CD4-positive, alpha-beta memory T cell (primary cell): ENCODE results near the gene RBBP4. TPM values are rescaled to one million over a fixed set of nuclear protein-coding genes. Genes with fewer than 3 reads are reported as not detected.
"Not testable (repeated sequence)": the region's sequence is repeated elsewhere in the genome, so short reads cannot be mapped to it uniquely, and the experiment has no call there.

Experiments
- CTCF ChIA-PET: fragments of 350-600 bp; sonication (Branson Sonifier 250); formaldehyde crosslinking; loops from one replicate; lab custom pipeline; 2021; ENCODE audit warnings: inconsistent platforms; ENCODE audit not compliant: partially characterized antibody; lab: Charles Lee
- POLR2A ChIA-PET: fragments of 350-600 bp; sonication (Branson Sonifier 250); formaldehyde crosslinking; loops from one replicate; lab custom pipeline; 2021; ENCODE audit not compliant: partially characterized antibody; lab: Charles Lee
- DNase-seq, 5 donors: peaks; one replicate each; pipeline versions ENCODE4 v3.0.0 to v3.0.0-alpha.2; 2020 to 2022; ENCODE audit warnings: mixed read lengths in 1 of 5
- H3K27ac ChIP-seq: one replicate; pipeline ENCODE4 v1.7.0; 2013; ENCODE audit warnings: low read depth, low read length
- H3K27me3 ChIP-seq: 2 replicates; pipeline ENCODE4 v1.7.0; 2013; ENCODE audit warnings: mild to moderate bottlenecking, low read length, moderate library complexity; ENCODE audit not compliant: insufficient read depth
- H3K36me3 ChIP-seq: 2 replicates; pipeline ENCODE4 v1.7.0; 2013; ENCODE audit warnings: mild to moderate bottlenecking, low read length, moderate library complexity; ENCODE audit not compliant: insufficient read depth
- H3K4me1 ChIP-seq: 2 replicates; pipeline ENCODE4 v1.7.0; 2013; ENCODE audit warnings: mild to moderate bottlenecking, low read length, moderate library complexity; ENCODE audit not compliant: insufficient read depth
- H3K4me3 ChIP-seq, 2 donors: one replicate each; pipeline ENCODE4 v1.7.0; 2013; ENCODE audit warnings: low read length in 2 of 2, mild to moderate bottlenecking in 1 of 2
- H3K9me3 ChIP-seq, 2 donors: one replicate each; pipeline ENCODE4 v1.7.0; 2013; ENCODE audit warnings: low read length in 2 of 2, control low read depth in 1 of 2; ENCODE audit not compliant: control insufficient read depth in 1 of 2
- H3K27ac Mint-ChIP-seq, 7 donors: one replicate each; pipeline ENCODE4 v1.8.0; 2020 to 2021; ENCODE audit warnings: mixed read lengths in 7 of 7, mild to moderate bottlenecking in 6 of 7, inconsistent platforms in 3 of 7, moderate library complexity in 3 of 7
- H3K27me3 Mint-ChIP-seq, 2 donors: one replicate each; pipeline ENCODE4 v1.8.0; 2020 to 2021; ENCODE audit warnings: mixed read lengths in 2 of 2
- H3K36me3 Mint-ChIP-seq, 2 donors: one replicate each; pipeline ENCODE4 v1.8.0; 2020 to 2021; ENCODE audit warnings: mixed read lengths in 2 of 2, inconsistent platforms in 1 of 2, mild to moderate bottlenecking in 1 of 2
- H3K4me1 Mint-ChIP-seq, 4 donors: one replicate each; pipeline ENCODE4 v1.8.0; 2020 to 2021; ENCODE audit warnings: mixed read lengths in 4 of 4, mild to moderate bottlenecking in 1 of 4
- H3K4me3 Mint-ChIP-seq, 8 donors: one replicate each; pipeline ENCODE4 v1.8.0; 2020 to 2021; ENCODE audit warnings: mixed read lengths in 8 of 8, mild to moderate bottlenecking in 7 of 8, moderate library complexity in 6 of 8, inconsistent platforms in 3 of 8
- H3K9me3 Mint-ChIP-seq, 8 donors: one replicate each; pipeline ENCODE4 v1.8.0; 2020 to 2021; ENCODE audit warnings: mixed read lengths in 8 of 8, mild to moderate bottlenecking in 5 of 8, inconsistent platforms in 3 of 8, moderate library complexity in 1 of 8
- intact Hi-C: fragments of 100-400 bp; cut with micrococcal nuclease; formaldehyde crosslinking; loops from one replicate; pipeline ENCODE4 v1.15.1; 2023
- polyA plus RNA-seq, 2 donors: library from polyadenylated mRNA; unstranded; fragments of 300-500 nt; fragmentation: Illumina TruSeq; gene quantifications; one replicate each; pipeline ENCODE4 v1.2.3, GENCODE V29; 2021
- total RNA-seq, 2 experiments: library from RNA; stranded (reverse); gene quantifications; one replicate each; pipeline ENCODE4 v1.2.3, GENCODE V29; 2021

RBBP4 gene
- total and polyA plus RNA-seq, 4 experiments from 2014 or later: 185 to 374 (median 216) TPM

DNA sequence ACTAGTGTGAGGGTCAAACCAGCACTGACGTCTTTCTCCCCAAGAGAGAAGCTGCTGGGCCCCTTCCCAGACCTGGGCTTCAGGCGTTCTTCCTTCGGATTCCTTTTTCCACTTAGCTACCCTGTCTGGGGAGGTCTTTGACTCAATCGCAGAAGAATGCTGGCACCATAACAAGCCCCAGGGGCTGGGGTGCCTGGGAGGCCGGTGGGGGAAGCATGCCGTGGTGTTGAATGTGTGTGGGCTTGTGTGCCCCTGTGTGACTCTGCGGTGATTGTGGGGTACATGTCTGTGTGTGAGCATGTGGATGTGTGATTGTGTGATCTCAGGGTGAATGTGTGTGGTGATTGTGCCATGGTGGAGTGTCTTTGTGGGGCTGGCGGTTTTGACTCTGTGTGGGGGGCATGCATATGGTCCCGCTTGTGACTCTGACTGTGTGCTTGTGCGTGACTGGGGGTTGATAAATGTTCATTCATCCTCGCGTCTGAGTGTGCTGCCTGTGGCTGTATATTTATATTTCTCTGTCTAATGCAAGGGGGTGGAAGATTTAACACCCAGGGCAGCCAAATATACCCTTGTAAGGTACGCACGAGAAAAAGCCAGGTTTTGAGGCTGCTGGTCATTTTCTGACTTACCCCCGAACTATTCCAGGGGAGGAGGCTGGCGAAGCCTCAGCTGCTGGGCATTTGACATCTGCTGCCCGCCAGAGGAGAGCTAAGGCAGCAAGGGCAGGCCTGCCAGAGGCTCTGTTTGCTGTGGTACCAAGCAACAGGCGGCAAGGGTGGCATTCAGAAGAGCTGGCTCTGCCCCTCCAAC lies 52.7 kb downstream of the RBBP4 start:
- intact Hi-C loops: no loop called here
- peak overlapping the region in 6 of 8 donors; percentile 22 to 75 (median 48) for H3K4me3 Mint-ChIP-seq
- peaks cover 22 to 34% of the 10 kb centered on the region in 2 donors for H3K27me3 Mint-ChIP-seq

DNA sequence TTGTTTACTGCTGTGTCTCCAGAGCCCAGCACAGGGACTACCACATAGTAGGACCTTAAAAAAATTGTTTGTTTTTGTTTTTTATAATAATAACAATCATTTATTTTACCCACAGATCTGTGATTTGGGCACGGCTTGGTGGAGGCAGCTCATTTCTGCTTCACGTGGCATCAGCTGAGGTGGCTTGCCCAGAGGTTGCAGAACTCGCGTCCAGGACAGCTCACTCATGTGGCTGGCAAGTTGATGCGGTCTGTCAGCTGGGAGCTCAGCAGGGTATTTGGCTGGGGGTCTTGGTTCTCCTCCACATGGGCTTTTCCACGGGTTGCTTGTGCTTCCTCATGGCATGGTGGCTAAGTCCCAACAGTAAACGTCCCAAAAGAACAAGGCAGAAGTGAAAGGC lies 54.5 kb downstream of the RBBP4 start:
- Histone ChIP-seq H3K4me3 (no peak overlapping the region), H3K9me3 (no peaks in the 10 kb centered on the region), H3K4me1 (peaks cover 10% of the 10 kb centered on the region), H3K27ac (no peak overlapping the region), H3K27me3 (peaks cover 16% of the 10 kb centered on the region), H3K36me3 (no peaks in the 10 kb centered on the region)
- Mint-ChIP-seq H3K36me3 (no peaks in the 10 kb centered on the region), H3K4me3 (no peak overlapping the region), H3K27me3 (peaks cover 24 to 32% of the 10 kb centered on the region in 2 donors), H3K9me3 (no peaks in the 10 kb centered on the region), H3K27ac (no peak overlapping the region), H3K4me1 (peaks cover 8 to 14% (median 11%) of the 10 kb centered on the region in 4 donors)
- no peak for DNase-seq
- POLR2A ChIA-PET: interaction anchor here (1.5 kb wide), 1 partner anchor 67 kb away, joined by 5 read pairs; no protein-coding TSS in a partner anchor
- CTCF ChIA-PET: interaction anchor here (0.8 to 1.3 kb wide), 4 partner anchors 11 to 185 kb away, joined by 3 to 4 read pairs (median 3); no protein-coding TSS in a partner anchor
- intact Hi-C loops: no loop called here

More for the DNA sequence above, 52.7 kb downstream of the RBBP4 start:
- Mint-ChIP-seq H3K27ac (peak overlapping the region in 2 of 7 donors; percentile 4 to 68), H3K4me1 (peaks cover 8 to 14% (median 12%) of the 10 kb centered on the region in 4 donors), H3K9me3 (no peaks in the 10 kb centered on the region), H3K36me3 (no peaks in the 10 kb centered on the region)
- no peaks in the 10 kb centered on the region for H3K9me3 ChIP-seq
- H3K4me1 ChIP-seq: peaks cover 10% of the 10 kb centered on the region
- ChIA-PET POLR2A (no interaction called here), CTCF (no interaction called here)
- H3K4me3 ChIP-seq: no peak overlapping the region
- DNase-seq: no peak
- no peaks in the 10 kb centered on the region for H3K36me3 ChIP-seq
- peaks cover 16% of the 10 kb centered on the region for H3K27me3 ChIP-seq
- no peak overlapping the region for H3K27ac ChIP-seq

DNA sequence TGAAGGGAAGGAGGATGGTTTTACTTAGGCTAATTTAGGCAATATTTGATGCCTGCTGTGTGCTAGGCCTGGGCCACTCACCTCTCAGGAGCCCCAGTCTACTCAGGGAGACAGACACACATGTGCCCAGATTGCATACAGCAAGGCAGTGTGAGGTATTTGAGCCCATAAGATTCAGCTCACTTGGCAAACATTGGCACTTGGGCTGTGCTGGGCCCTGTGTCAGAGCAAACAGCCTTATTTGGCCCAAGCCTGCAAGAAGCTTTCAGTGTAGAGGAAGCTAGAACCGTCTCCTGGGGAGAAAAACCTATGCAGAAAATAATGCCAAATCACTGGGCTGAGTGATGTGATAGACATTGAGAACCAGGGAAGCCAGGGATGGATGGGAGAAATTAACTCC lies 55.5 kb downstream of the RBBP4 start:
- POLR2A ChIA-PET: interaction anchor here (1.5 kb wide), 1 partner anchor 66 kb away, joined by 5 read pairs; no protein-coding TSS in a partner anchor
- H3K36me3 ChIP-seq: no peaks in the 10 kb centered on the region
- H3K27me3 Mint-ChIP-seq: peaks cover 21 to 27% of the 10 kb centered on the region in 2 donors
- H3K4me1 Mint-ChIP-seq: peaks cover 8 to 14% (median 11%) of the 10 kb centered on the region in 4 donors
- DNase-seq: no peak
- no peak overlapping the region for H3K4me3 ChIP-seq
- no peak overlapping the region for H3K4me3 Mint-ChIP-seq
- H3K9me3 Mint-ChIP-seq: no peaks in the 10 kb centered on the region
- H3K9me3 ChIP-seq: no peaks in the 10 kb centered on the region
- H3K4me1 ChIP-seq: peaks cover 10% of the 10 kb centered on the region
- intact Hi-C loops: no loop called here
- H3K27ac Mint-ChIP-seq: peak overlapping the region in 1 of 7 donors; percentile 10
- peaks cover 16% of the 10 kb centered on the region for H3K27me3 ChIP-seq
- CTCF ChIA-PET: interaction anchor here (0.9 to 1.3 kb wide), 4 partner anchors 10 to 68 kb away, joined by 3 to 4 read pairs (median 3); no protein-coding TSS in a partner anchor
- no peak overlapping the region for H3K27ac ChIP-seq
- no peaks in the 10 kb centered on the region for H3K36me3 Mint-ChIP-seq

DNA sequence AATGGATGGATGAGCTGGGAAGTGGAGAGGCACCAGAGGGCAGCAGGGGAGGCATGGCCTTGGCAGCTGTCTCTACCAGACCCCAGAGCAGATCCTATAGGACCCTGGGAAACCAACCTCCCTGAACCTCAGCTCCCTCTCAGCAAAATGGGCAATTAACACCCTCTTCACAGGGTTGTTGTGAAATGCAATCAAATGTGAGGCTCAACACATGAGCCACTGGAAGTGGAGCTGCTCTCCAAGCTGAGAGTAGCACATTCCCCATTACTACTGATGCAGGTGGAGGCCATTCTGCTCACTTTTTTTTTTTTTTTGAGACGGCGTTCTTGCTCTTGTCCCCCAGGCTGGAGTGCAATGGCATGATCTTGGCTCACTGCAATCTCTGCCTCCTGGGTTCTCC lies 58.1 kb downstream of the RBBP4 start:
- Histone ChIP-seq H3K27ac (no peak overlapping the region), H3K9me3 (no peaks in the 10 kb centered on the region), H3K27me3 (no peaks in the 10 kb centered on the region), H3K4me1 (peaks cover 8% of the 10 kb centered on the region), H3K4me3 (no peak overlapping the region), H3K36me3 (no peaks in the 10 kb centered on the region)
- CTCF ChIA-PET: interaction anchor here (1.0 kb wide), 1 partner anchor 163 kb away, joined by 3 read pairs; no protein-coding TSS in a partner anchor
- intact Hi-C loops: no loop called here
- Mint-ChIP-seq H3K4me1 (peaks cover 0 to 4% (median 2%) of the 10 kb centered on the region in 4 donors), H3K4me3 (no peak overlapping the region), H3K27ac (no peak overlapping the region), H3K36me3 (no peaks in the 10 kb centered on the region), H3K9me3 (no peaks in the 10 kb centered on the region), H3K27me3 (peaks cover 8 to 13% of the 10 kb centered on the region in 2 donors)
- POLR2A ChIA-PET: no interaction called here
- no peak for DNase-seq

DNA sequence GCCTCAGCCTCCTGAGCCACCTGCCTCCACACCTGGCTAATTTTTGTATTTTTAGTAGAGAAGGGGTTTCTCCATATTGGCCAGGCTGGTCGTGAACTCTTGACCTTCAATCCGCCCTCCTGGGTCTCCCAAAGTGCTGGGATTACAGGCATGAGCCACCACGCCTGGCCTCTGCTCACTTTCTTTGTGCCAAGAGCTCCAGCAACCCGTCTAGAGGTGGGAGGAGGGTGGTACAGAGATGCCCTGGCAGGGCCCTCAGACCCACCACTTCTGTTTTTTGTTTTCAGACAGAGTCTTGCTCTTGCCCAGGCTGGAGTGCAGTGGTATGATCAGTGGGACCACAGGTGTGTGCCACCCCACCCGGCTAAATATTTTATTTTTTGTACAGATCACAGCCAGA lies 58.5 kb downstream of the RBBP4 start:
- no peak overlapping the region for H3K4me3 ChIP-seq
- H3K36me3 Mint-ChIP-seq: no peaks in the 10 kb centered on the region
- no peaks in the 10 kb centered on the region for H3K9me3 ChIP-seq
- CTCF ChIA-PET: interaction anchor here (1.0 kb wide), 1 partner anchor 162 kb away, joined by 3 read pairs; no protein-coding TSS in a partner anchor
- no peak overlapping the region for H3K27ac ChIP-seq
- peaks cover 5 to 11% of the 10 kb centered on the region in 2 donors for H3K27me3 Mint-ChIP-seq
- DNase-seq: no peak
- no peak overlapping the region for H3K27ac Mint-ChIP-seq
- H3K36me3 ChIP-seq: no peaks in the 10 kb centered on the region
- H3K4me1 Mint-ChIP-seq: peaks cover 0 to 4% (median 2%) of the 10 kb centered on the region in 4 donors
- POLR2A ChIA-PET: no interaction called here
- H3K4me3 Mint-ChIP-seq: no peak overlapping the region
- H3K27me3 ChIP-seq: no peaks in the 10 kb centered on the region
- intact Hi-C loops: no loop called here
- peaks cover 8% of the 10 kb centered on the region for H3K4me1 ChIP-seq
- no peaks in the 10 kb centered on the region for H3K9me3 Mint-ChIP-seq

DNA sequence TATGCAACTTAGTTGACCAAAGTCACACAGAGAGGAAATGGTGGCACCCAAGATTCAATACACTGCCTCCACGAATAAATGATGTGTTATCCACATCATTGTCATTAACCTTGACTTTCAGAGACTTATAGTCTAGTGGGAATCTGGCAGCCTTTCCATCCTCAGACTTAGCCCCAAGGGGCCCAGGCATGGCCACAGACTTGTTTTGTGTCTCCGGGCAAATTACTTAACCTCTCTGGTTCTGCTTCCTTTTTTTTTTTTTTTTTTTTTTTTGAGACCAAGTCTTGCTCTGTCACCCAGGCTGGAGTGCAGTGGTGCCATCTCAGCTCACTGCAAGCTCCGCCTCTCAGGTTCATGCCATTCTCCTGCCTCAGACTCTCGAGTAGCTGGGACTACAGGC lies 60.2 kb downstream of the RBBP4 start:
- ChIA-PET POLR2A (interaction anchor here (2.3 kb wide), 1 partner anchor 62 kb away, joined by 17 read pairs; no protein-coding TSS in a partner anchor), CTCF (interaction anchor here (0.9 to 8.5 kb wide), 17 partner anchors 9 to 373 kb away, joined by 3 to 184 read pairs (median 8); partner anchors contain the start of gene SYNC)
- H3K9me3 ChIP-seq, H3K4me3 Mint-ChIP-seq, H3K27me3 Mint-ChIP-seq, H3K36me3 ChIP-seq, DNase-seq, H3K27ac Mint-ChIP-seq, H3K36me3 Mint-ChIP-seq, H3K27ac ChIP-seq, H3K4me1 ChIP-seq, H3K4me1 Mint-ChIP-seq, H3K9me3 Mint-ChIP-seq, H3K27me3 ChIP-seq, H3K4me3 ChIP-seq: not testable (repeated sequence)
- intact Hi-C loops: loop anchor here (5.0 kb wide), 1 partner anchor 376 kb away; no protein-coding TSS in a partner anchor

DNA sequence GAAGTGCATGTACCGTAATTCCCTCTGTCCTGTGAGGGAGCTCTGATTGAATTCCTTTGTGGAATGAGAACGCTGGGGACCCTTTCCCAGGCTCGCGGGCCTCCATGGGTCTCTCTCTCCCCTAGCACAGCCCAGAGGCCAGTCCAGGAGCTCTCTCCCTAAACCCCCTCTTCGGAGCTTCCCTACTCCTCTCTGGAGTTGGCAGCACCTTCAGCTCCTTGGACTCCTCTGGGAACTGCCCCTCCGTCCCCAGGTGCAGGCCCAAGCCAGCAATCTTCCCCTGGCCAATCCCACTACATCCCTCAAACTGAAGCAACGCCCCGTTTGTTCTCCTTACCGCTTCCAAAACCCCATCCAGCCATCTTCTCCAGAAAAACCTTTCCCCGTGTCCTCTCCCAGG lies 62.1 kb downstream of the RBBP4 start:
- peak overlapping the region in 1 of 7 donors; percentile 63 for H3K27ac Mint-ChIP-seq

More for the DNA sequence above, 62.1 kb downstream of the RBBP4 start:
- CTCF ChIA-PET: interaction anchor here (0.6 to 8.5 kb wide), 39 partner anchors 8 to 374 kb away, joined by 3 to 184 read pairs (median 4); partner anchors contain the start of gene SYNC
- no peak for DNase-seq
- Histone ChIP-seq H3K4me1 (peaks cover 15% of the 10 kb centered on the region), H3K27me3 (no peaks in the 10 kb centered on the region), H3K27ac (no peak overlapping the region), H3K4me3 (no peak overlapping the region), H3K9me3 (no peaks in the 10 kb centered on the region), H3K36me3 (no peaks in the 10 kb centered on the region)
- POLR2A ChIA-PET: interaction anchor here (1.1 to 2.3 kb wide), 2 partner anchors 16 to 60 kb away, joined by 3 to 17 read pairs; no protein-coding TSS in a partner anchor
- Mint-ChIP-seq H3K9me3 (no peaks in the 10 kb centered on the region), H3K4me3 (peak overlapping the region in 5 of 8 donors; percentile 6 to 72 (median 40)), H3K4me1 (peaks cover 3 to 17% (median 7%) of the 10 kb centered on the region in 4 donors), H3K27me3 (peaks cover 0 to 2% of the 10 kb centered on the region in 2 donors), H3K36me3 (no peaks in the 10 kb centered on the region)
- intact Hi-C loops: loop anchor here (5.0 kb wide), 1 partner anchor 374 kb away; no protein-coding TSS in a partner anchor
